Right lobe of liver (tissue), 4 donors: Measurements from ENCODE around the gene SLC25A53.

Experiments used
- CTCF ChIP-seq, 4 donors: fragments of 200-600 bp in 3 of 4; fragments of 450-650 bp in 1 of 4; IDR thresholded peaks; one replicate each; pipeline versions ENCODE4 v1.5.1 to v1.8.0; 2016 to 2022; ENCODE audit warnings: antibody characterized with exemption in 4 of 4, mild to moderate bottlenecking in 2 of 4
- POLR2A ChIP-seq: fragments of 450-650 bp; IDR thresholded peaks from one replicate; pipeline ENCODE4 v1.6.1; 2017; ENCODE audit warnings: antibody characterized with exemption, mild to moderate bottlenecking
- donor health status: DM: no; HTN: no; CAD: no.
- donor health status: DM: no; HTN: no; CAD: no.
- donor health status: DM: no; HTN: yes; CAD: no.

- TF ChIP-seq CTCF (IDR thresholded peaks at IDR 0.05): peak; percentile 58 to 74 (median 67)
- TF ChIP-seq POLR2A: no peak
Measured at GRCh38 chrX:104098151-104098808, 58.5 kb downstream of the SLC25A53 start.
